Measurements from ENCODE around the gene ARNT2.

DNA sequence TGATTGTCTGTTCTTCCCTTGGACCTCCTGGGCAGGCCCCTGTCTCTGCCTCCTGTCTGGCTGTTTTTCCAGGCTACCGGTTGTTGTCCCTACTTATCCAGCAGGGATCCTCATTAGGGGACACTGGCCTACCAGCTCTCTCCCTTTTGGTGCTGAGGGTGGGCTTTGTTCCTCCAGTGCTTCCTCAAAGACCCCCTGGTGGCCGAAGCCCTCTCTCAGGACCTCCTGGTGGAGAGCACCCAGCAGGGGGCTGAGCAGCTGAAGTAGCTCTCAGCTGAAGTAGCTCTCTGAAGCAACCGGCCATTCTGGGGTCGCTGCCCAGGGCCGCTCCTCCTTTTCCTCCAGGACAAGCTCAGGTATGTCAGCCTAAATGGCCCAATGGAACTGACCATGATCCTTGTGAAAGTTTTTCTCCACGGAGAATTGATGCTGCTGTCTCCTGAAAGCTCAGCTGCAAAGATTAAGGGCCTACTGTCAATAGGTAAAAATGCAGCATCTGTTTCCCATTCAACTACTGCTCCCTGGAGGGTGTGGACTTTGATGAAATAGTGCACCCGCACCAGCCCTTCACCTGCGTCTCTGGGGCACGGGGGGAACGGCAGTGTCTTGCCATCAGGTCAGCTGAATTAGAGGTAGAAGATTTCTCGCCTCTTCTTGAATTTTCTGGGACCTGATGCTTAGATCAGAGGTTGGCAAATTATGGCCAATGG lies 27.6 kb downstream of the ARNT2 start:
- no peak for TF ChIP-seq EZH2 (IDR thresholded peaks at IDR 0.05; ENCODE audit: borderline replicate concordance, low read length)
- TF ChIP-seq, protein P1, sequence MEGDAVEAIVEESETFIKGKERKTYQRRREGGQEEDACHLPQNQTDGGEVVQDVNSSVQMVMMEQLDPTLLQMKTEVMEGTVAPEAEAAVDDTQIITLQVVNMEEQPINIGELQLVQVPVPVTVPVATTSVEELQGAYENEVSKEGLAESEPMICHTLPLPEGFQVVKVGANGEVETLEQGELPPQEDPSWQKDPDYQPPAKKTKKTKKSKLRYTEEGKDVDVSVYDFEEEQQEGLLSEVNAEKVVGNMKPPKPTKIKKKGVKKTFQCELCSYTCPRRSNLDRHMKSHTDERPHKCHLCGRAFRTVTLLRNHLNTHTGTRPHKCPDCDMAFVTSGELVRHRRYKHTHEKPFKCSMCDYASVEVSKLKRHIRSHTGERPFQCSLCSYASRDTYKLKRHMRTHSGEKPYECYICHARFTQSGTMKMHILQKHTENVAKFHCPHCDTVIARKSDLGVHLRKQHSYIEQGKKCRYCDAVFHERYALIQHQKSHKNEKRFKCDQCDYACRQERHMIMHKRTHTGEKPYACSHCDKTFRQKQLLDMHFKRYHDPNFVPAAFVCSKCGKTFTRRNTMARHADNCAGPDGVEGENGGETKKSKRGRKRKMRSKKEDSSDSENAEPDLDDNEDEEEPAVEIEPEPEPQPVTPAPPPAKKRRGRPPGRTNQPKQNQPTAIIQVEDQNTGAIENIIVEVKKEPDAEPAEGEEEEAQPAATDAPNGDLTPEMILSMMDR (IDR thresholded peaks at IDR 0.05; ENCODE audit: low read length): no peak

Measured in OCI-LY1 (cell line).